Stimulated activated naive CD8-positive, alpha-beta T cell treated with anti-CD3 and anti-CD28 coated beads, Interleukin-15, amount 100 ng/mL, for 72 hours (primary cell): ENCODE results near the gene OCIAD1.
"Not testable (repeated sequence)": the region's sequence is repeated elsewhere in the genome, so short reads cannot be mapped to it uniquely, and the experiment has no call there.

ENCODE experiments used
- ATAC-seq: fragments of 150-1000 bp; cut with Tn5 transposase; 2 replicates; pipeline ENCODE4 v1.10.0; 2021; ENCODE audit warnings: mild to moderate bottlenecking, moderate library complexity
- DNase-seq, 2 donors: peaks; one replicate each; pipeline ENCODE4 v3.0.0; 2021 to 2022
- H3K27ac Mint-ChIP-seq, 2 donors: one replicate each; pipeline ENCODE4 v1.8.0; 2022; ENCODE audit warnings: mild to moderate bottlenecking in 2 of 2, mixed read lengths in 2 of 2, moderate library complexity in 2 of 2
- H3K27me3 Mint-ChIP-seq: one replicate; pipeline ENCODE4 v1.8.0; 2022; ENCODE audit warnings: mixed read lengths
- H3K4me1 Mint-ChIP-seq: one replicate; pipeline ENCODE4 v1.8.0; 2022; ENCODE audit warnings: mild to moderate bottlenecking, mixed read lengths
- H3K4me3 Mint-ChIP-seq, 2 donors: one replicate each; pipeline ENCODE4 v1.8.0; 2022; ENCODE audit warnings: mild to moderate bottlenecking in 2 of 2, mixed read lengths in 2 of 2, moderate library complexity in 1 of 2
- H3K9me3 Mint-ChIP-seq, 2 donors: one replicate each; pipeline ENCODE4 v1.8.0; 2022; ENCODE audit warnings: mixed read lengths in 2 of 2

OCIAD1 gene

GRCh38 chr4:48804584-48805301 lies 26.1 kb upstream of the OCIAD1 start:
- no peaks in the 10 kb centered on the region for H3K27me3 Mint-ChIP-seq
- ATAC-seq (no peak), DNase-seq (no peak)
- no peak overlapping the region for H3K27ac Mint-ChIP-seq
- no peaks in the 10 kb centered on the region for H3K9me3 Mint-ChIP-seq
- no peaks in the 10 kb centered on the region for H3K4me1 Mint-ChIP-seq
- H3K4me3 Mint-ChIP-seq: no peak overlapping the region

- no peak for DNase-seq
- Mint-ChIP-seq H3K9me3 (no peaks in the 10 kb centered on the region), H3K4me1 (peaks cover 4% of the 10 kb centered on the region), H3K4me3 (no peak overlapping the region), H3K27ac (no peak overlapping the region), H3K27me3 (peaks cover 2% of the 10 kb centered on the region)
- ATAC-seq: no peak
These were observed 18.0 kb upstream of the OCIAD1 start for GRCh38 chr4:48812866-48813265.

- H3K27ac Mint-ChIP-seq: no peak overlapping the region
- DNase-seq: no peak
- no peaks in the 10 kb centered on the region for H3K9me3 Mint-ChIP-seq
- no peak overlapping the region for H3K4me3 Mint-ChIP-seq
- H3K4me1 Mint-ChIP-seq: peaks cover 4% of the 10 kb centered on the region
- no peak for ATAC-seq
- H3K27me3 Mint-ChIP-seq: peaks cover 13% of the 10 kb centered on the region
These were observed 16.9 kb upstream of the OCIAD1 start for GRCh38 chr4:48813964-48814363.

GRCh38 chr4:48815483-48815882 lies 15.4 kb upstream of the OCIAD1 start:
- H3K27ac Mint-ChIP-seq: no peak overlapping the region
- peaks cover 4% of the 10 kb centered on the region for H3K4me1 Mint-ChIP-seq
- H3K27me3 Mint-ChIP-seq: peaks cover 17% of the 10 kb centered on the region
- ATAC-seq (no peak), DNase-seq (no peak)
- peaks cover 7 to 9% of the 10 kb centered on the region in 2 donors for H3K9me3 Mint-ChIP-seq
- no peak overlapping the region for H3K4me3 Mint-ChIP-seq

GRCh38 chr4:48816297-48816696 lies 14.6 kb upstream of the OCIAD1 start:
- not testable (repeated sequence) for H3K4me1 Mint-ChIP-seq, DNase-seq, H3K4me3 Mint-ChIP-seq, H3K27ac Mint-ChIP-seq, ATAC-seq
- H3K9me3 Mint-ChIP-seq: peaks cover 8 to 11% of the 10 kb centered on the region in 2 donors
- H3K27me3 Mint-ChIP-seq: peaks cover 17% of the 10 kb centered on the region

- H3K9me3 Mint-ChIP-seq: peaks cover 8 to 11% of the 10 kb centered on the region in 2 donors
- H3K27ac Mint-ChIP-seq: no peak overlapping the region
- peaks cover 4% of the 10 kb centered on the region for H3K4me1 Mint-ChIP-seq
- no peak for ATAC-seq
- peaks cover 17% of the 10 kb centered on the region for H3K27me3 Mint-ChIP-seq
- no peak for DNase-seq
- no peak overlapping the region for H3K4me3 Mint-ChIP-seq
These were observed 13.9 kb upstream of the OCIAD1 start for GRCh38 chr4:48816971-48817370.

- Mint-ChIP-seq H3K27me3 (peaks cover 17% of the 10 kb centered on the region), H3K9me3 (peaks cover 8 to 11% of the 10 kb centered on the region in 2 donors)
- H3K27ac Mint-ChIP-seq, H3K4me1 Mint-ChIP-seq, ATAC-seq, H3K4me3 Mint-ChIP-seq, DNase-seq: not testable (repeated sequence)
These were observed 9.5 kb upstream of the OCIAD1 start for GRCh38 chr4:48821431-48821830.

GRCh38 chr4:48827622-48828021 lies 3.3 kb upstream of the OCIAD1 start:
- H3K4me1 Mint-ChIP-seq: peaks cover 12% of the 10 kb centered on the region
- no peak for DNase-seq
- no peak overlapping the region for H3K4me3 Mint-ChIP-seq
- H3K27me3 Mint-ChIP-seq: no peaks in the 10 kb centered on the region
- H3K9me3 Mint-ChIP-seq: peaks cover 0 to 10% of the 10 kb centered on the region in 2 donors
- ATAC-seq: no peak
- H3K27ac Mint-ChIP-seq: no peak overlapping the region

- DNase-seq: no peak
- Mint-ChIP-seq H3K27me3 (no peaks in the 10 kb centered on the region), H3K27ac (peak overlapping the region; percentile 100), H3K4me3 (peak overlapping the region; percentile 97), H3K4me1 (peaks cover 30% of the 10 kb centered on the region), H3K9me3 (peaks cover 0 to 10% of the 10 kb centered on the region in 2 donors)
- no peak for ATAC-seq
These were observed 693 bp downstream of the OCIAD1 start for GRCh38 chr4:48831532-48832030.

- H3K27ac Mint-ChIP-seq: peak overlapping the region in 1 of 2 donors; percentile 50
- peak overlapping the region; percentile 38 to 97 for H3K4me3 Mint-ChIP-seq
- H3K27me3 Mint-ChIP-seq: no peaks in the 10 kb centered on the region
- DNase-seq (no peak), ATAC-seq (no peak)
- peaks cover 31% of the 10 kb centered on the region for H3K4me1 Mint-ChIP-seq
- peaks cover 0 to 10% of the 10 kb centered on the region in 2 donors for H3K9me3 Mint-ChIP-seq
These were observed 1.7 kb downstream of the OCIAD1 start for GRCh38 chr4:48832571-48832970.

GRCh38 chr4:48836658-48837057 lies 5.8 kb downstream of the OCIAD1 start:
- no peak overlapping the region for H3K4me3 Mint-ChIP-seq
- ATAC-seq (no peak), DNase-seq (no peak)
- peaks cover 20% of the 10 kb centered on the region for H3K4me1 Mint-ChIP-seq
- H3K27me3 Mint-ChIP-seq: no peaks in the 10 kb centered on the region
- H3K27ac Mint-ChIP-seq: no peak overlapping the region
- no peaks in the 10 kb centered on the region for H3K9me3 Mint-ChIP-seq

GRCh38 chr4:48841045-48841827 lies 10.3 kb downstream of the OCIAD1 start:
- Mint-ChIP-seq H3K4me1 (peaks cover 10% of the 10 kb centered on the region), H3K27me3 (no peaks in the 10 kb centered on the region), H3K4me3 (no peak overlapping the region), H3K27ac (no peak overlapping the region), H3K9me3 (no peaks in the 10 kb centered on the region)
- DNase-seq (no peak), ATAC-seq (no peak)

- DNase-seq: no peak
- H3K27me3 Mint-ChIP-seq: no peaks in the 10 kb centered on the region
- no peak for ATAC-seq
- H3K4me1 Mint-ChIP-seq: peaks cover 6% of the 10 kb centered on the region
- no peak overlapping the region for H3K27ac Mint-ChIP-seq
- H3K4me3 Mint-ChIP-seq: no peak overlapping the region
- no peaks in the 10 kb centered on the region for H3K9me3 Mint-ChIP-seq
These were observed 14.0 kb downstream of the OCIAD1 start for GRCh38 chr4:48844843-48845242.

GRCh38 chr4:48848799-48849198 lies 17.9 kb downstream of the OCIAD1 start:
- not testable (repeated sequence) for H3K27ac Mint-ChIP-seq, DNase-seq, H3K4me1 Mint-ChIP-seq, ATAC-seq, H3K4me3 Mint-ChIP-seq, H3K27me3 Mint-ChIP-seq, H3K9me3 Mint-ChIP-seq

- Mint-ChIP-seq H3K9me3 (no peaks in the 10 kb centered on the region), H3K27ac (no peak overlapping the region), H3K4me3 (no peak overlapping the region), H3K27me3 (no peaks in the 10 kb centered on the region), H3K4me1 (no peaks in the 10 kb centered on the region)
- ATAC-seq: peak; percentile 33
- no peak for DNase-seq
These were observed 20.8 kb downstream of the OCIAD1 start for GRCh38 chr4:48851651-48852050.
